ENCODE results near the gene EMD. TPM values are rescaled to one million over a fixed set of nuclear protein-coding genes. Genes with fewer than 3 reads are reported as not detected.

Gene EMD
- total and polyA plus RNA-seq, 2 of the 13 experiments (the other 11 are each of a cell fraction or from before 2014, with no cell fraction given) = 14.5 to 14.9 TPM

GRCh38 chrX:154397888-154398667 lies 19.0 kb downstream of the EMD start, which contains the start of gene RPL10 (continued):
- no peak for TF ChIP-seq ZNF20 (CRISPR knock-in tag; IDR thresholded peaks at IDR 0.05)
- no peak; the same call in 1 of the 2 replicates for TF ChIP-seq ZNF770 (CRISPR knock-in tag; IDR thresholded peaks at IDR 0.05)
- no peak for TF ChIP-seq CENPX (CRISPR knock-in tag; IDR thresholded peaks at IDR 0.05)
- peak; percentile 92; the same call in 1 of the 2 replicates for TF ChIP-seq XBP1 (CRISPR knock-in tag; IDR thresholded peaks at IDR 0.05)
- TF ChIP-seq ZNF503 (CRISPR knock-in tag; IDR thresholded peaks at IDR 0.05) = no peak
- TF ChIP-seq ZNF549 (CRISPR knock-in tag; IDR thresholded peaks at IDR 0.05) = no peak
- TF ChIP-seq TRIM22 (IDR thresholded peaks at IDR 0.05) = no peak
- TF ChIP-seq DDIT3 (CRISPR knock-in tag; IDR thresholded peaks at IDR 0.05) = no peak
- peak; percentile 98 for TF ChIP-seq POLR2AphosphoS5 (IDR thresholded peaks at IDR 0.05; ENCODE audit: low read depth, low read length)
- no peak for TF ChIP-seq THAP7 (CRISPR knock-in tag; IDR thresholded peaks at IDR 0.05)
- no peak for TF ChIP-seq ZNF782 (CRISPR knock-in tag; IDR thresholded peaks at IDR 0.05; ENCODE audit: borderline replicate concordance)
- TF ChIP-seq ZNF256 (CRISPR knock-in tag; conservative IDR thresholded peaks at IDR 0.05) = peak; percentile 80
- no peak for TF ChIP-seq CAMTA2 (CRISPR knock-in tag; IDR thresholded peaks at IDR 0.05; ENCODE audit: borderline replicate concordance)
- TF ChIP-seq FOXM1 (CRISPR knock-in tag; IDR thresholded peaks at IDR 0.05) = no peak
- peak; percentile 98 for TF ChIP-seq DRAP1 (CRISPR knock-in tag; IDR thresholded peaks at IDR 0.05)
- TF ChIP-seq MTERF4 (CRISPR knock-in tag; IDR thresholded peaks at IDR 0.05) = no peak
- TF ChIP-seq MED1 (CRISPR knock-in tag; IDR thresholded peaks at IDR 0.05) = 0 out of 2 replicates have a peak, but pooled peaks have one; percentile 5
- no peak for TF ChIP-seq MIER2 (CRISPR knock-in tag; IDR thresholded peaks at IDR 0.05)
- no peak for TF ChIP-seq PAWR (CRISPR knock-in tag; IDR thresholded peaks at IDR 0.05; ENCODE audit: borderline replicate concordance)
- no peak for TF ChIP-seq ZEB1 (IDR thresholded peaks at IDR 0.05; ENCODE audit: insufficient replicate concordance, low read depth)
- TF ChIP-seq ZNF780A (CRISPR knock-in tag; IDR thresholded peaks at IDR 0.05) = no peak
